Duodenal mucosa (tissue), 2 donors: Measurements from ENCODE around the gene UBE2E2.

ENCODE experiments used
- H3K27ac ChIP-seq: one replicate; pipeline ENCODE4 v1.7.0; 2013; ENCODE audit warnings: low read depth, low read length
- H3K27me3 ChIP-seq, 2 donors: one replicate each; pipeline ENCODE4 v1.7.0; 2013; ENCODE audit warnings: low read length in 2 of 2, control low read depth in 1 of 2; ENCODE audit not compliant: insufficient read depth in 2 of 2, control insufficient read depth in 1 of 2
- H3K36me3 ChIP-seq, 2 donors: one replicate each; pipeline ENCODE4 v1.7.0; 2013; ENCODE audit warnings: low read length in 2 of 2, control low read depth in 1 of 2; ENCODE audit not compliant: insufficient read depth in 2 of 2, control insufficient read depth in 1 of 2
- H3K4me1 ChIP-seq, 2 donors: one replicate each; pipeline ENCODE4 v1.7.0; 2013; ENCODE audit warnings: low read length in 2 of 2, control low read depth in 1 of 2; ENCODE audit not compliant: insufficient read depth in 2 of 2, control insufficient read depth in 1 of 2
- H3K4me3 ChIP-seq, 2 donors: one replicate each; pipeline ENCODE4 v1.7.0; 2013; ENCODE audit warnings: low read length in 2 of 2, low read depth in 1 of 2
- H3K9ac ChIP-seq, 2 donors: one replicate each; pipeline ENCODE4 v1.7.0; 2013; ENCODE audit warnings: low read length in 2 of 2, low read depth in 1 of 2
- H3K9me3 ChIP-seq, 2 donors: one replicate each; pipeline ENCODE4 v1.7.0; 2013; ENCODE audit warnings: low read length in 2 of 2, control low read depth in 1 of 2; ENCODE audit not compliant: control insufficient read depth in 1 of 2

Gene UBE2E2

DNA sequence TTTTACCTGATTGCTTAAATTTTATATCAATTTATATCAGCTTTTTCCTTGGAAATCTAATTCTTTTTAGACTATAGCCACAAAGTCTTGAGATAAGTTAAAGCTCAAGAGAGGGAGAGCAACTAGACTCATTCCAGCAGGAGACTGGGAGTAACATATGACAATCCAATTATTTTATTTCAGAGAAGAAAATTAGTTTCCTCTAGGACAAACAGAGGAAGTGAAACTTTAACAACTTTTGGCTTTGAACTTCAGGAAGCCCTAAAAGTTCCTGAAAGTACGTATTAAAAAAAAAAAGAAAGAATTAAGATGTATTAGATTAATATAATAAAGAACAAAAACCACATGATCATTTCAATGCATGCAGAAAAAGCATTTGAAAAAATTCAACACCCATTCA lies 13.9 kb upstream of the UBE2E2 start:
- Histone ChIP-seq H3K9me3 (no peaks in the 10 kb centered on the region), H3K27ac (no peak overlapping the region), H3K36me3 (no peaks in the 10 kb centered on the region), H3K4me1 (no peaks in the 10 kb centered on the region), H3K4me3 (no peak overlapping the region), H3K9ac (no peak overlapping the region), H3K27me3 (no peaks in the 10 kb centered on the region)

DNA sequence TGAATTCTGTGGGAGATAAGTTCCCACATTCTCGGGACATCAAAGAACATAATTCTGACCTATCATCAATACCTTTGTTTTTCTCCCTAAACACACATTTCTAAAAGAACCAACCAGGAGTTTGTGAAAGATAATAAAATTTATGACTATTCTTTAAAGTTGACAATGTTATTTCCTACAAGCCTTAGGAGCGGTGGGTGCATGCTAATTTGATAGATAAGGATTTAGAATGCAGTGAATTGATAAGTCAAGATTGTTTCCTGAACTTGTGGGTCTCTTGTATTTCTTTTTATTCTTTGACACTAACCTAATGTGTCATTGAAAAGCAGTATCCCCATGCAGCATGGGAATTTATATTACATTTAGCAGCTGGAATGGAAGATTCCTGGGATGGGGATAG lies 10.3 kb upstream of the UBE2E2 start:
- no peak overlapping the region for H3K4me3 ChIP-seq
- no peak overlapping the region for H3K9ac ChIP-seq
- no peaks in the 10 kb centered on the region for H3K4me1 ChIP-seq
- peaks cover 2 to 9% of the 10 kb centered on the region in 2 donors for H3K27me3 ChIP-seq
- H3K27ac ChIP-seq = no peak overlapping the region
- no peaks in the 10 kb centered on the region for H3K36me3 ChIP-seq
- H3K9me3 ChIP-seq = no peaks in the 10 kb centered on the region

DNA sequence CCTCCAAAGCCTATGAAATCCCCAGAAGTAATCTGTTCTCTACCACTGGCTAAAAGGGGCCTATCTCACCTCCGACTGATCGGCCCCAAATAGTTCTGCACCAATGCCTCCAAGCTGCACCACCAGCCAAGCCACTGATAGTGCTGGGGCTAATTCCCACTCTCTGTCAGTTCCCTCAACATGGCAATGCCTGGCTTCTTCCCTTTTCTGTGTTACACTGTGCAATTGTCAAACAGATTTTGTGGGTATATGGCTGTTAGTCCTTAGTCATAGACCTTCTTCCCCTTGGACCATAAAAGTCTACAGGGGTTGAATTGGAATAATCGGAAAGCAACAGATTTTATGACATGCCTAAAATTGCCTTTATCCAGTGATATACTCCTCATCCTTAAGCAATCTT lies 9.3 kb upstream of the UBE2E2 start:
- Histone ChIP-seq H3K27ac (no peak overlapping the region), H3K27me3 (peaks cover 2 to 14% of the 10 kb centered on the region in 2 donors), H3K4me1 (no peaks in the 10 kb centered on the region), H3K9ac (no peak overlapping the region), H3K9me3 (no peaks in the 10 kb centered on the region), H3K4me3 (no peak overlapping the region), H3K36me3 (no peaks in the 10 kb centered on the region)

DNA sequence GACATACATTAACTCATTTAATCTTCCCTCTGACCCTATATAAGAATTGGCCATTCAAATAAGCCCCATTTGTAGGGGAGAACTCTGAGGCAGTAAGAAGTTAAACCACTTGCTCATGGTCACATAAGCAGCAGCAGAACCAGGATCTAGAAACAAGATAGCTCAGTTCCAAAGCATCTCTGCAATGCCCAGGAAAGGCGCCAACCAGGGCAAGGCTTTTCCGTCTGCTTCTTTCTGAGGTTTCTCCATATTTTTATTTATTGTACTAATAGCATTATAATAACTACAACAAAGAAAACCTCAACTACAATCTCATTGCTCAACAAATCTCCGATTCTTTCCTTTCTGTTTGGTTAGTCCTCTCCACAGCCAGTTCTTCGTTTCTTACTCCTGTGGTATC lies 4.3 kb upstream of the UBE2E2 start:
- Histone ChIP-seq H3K4me1 (peaks cover 0 to 10% of the 10 kb centered on the region in 2 donors), H3K27ac (no peak overlapping the region), H3K27me3 (peaks cover 5 to 14% of the 10 kb centered on the region in 2 donors), H3K9me3 (no peaks in the 10 kb centered on the region), H3K9ac (no peak overlapping the region), H3K4me3 (no peak overlapping the region), H3K36me3 (no peaks in the 10 kb centered on the region)

DNA sequence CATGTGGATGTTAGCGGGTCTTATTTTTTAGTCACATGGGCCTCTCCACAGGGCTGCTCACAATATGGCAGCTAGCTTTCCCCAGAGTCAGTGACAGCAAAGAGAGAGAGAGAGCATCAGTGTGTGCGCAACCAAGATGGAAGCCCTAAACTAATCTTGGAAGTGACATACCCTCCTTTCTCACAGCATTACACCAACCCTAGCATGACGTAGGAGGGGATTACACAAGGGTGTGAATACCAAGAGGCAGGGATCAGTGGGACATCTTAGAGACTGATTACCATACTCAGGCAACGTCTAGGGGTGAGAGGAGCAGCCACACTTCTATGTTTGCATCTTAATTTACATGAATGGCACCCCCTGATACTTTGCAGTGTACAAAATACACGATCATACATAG lies 3.5 kb upstream of the UBE2E2 start:
- Histone ChIP-seq H3K27ac (no peak overlapping the region), H3K36me3 (no peaks in the 10 kb centered on the region), H3K27me3 (peaks cover 10 to 14% of the 10 kb centered on the region in 2 donors), H3K9ac (no peak overlapping the region), H3K4me3 (no peak overlapping the region), H3K4me1 (peaks cover 0 to 11% of the 10 kb centered on the region in 2 donors), H3K9me3 (no peaks in the 10 kb centered on the region)

DNA sequence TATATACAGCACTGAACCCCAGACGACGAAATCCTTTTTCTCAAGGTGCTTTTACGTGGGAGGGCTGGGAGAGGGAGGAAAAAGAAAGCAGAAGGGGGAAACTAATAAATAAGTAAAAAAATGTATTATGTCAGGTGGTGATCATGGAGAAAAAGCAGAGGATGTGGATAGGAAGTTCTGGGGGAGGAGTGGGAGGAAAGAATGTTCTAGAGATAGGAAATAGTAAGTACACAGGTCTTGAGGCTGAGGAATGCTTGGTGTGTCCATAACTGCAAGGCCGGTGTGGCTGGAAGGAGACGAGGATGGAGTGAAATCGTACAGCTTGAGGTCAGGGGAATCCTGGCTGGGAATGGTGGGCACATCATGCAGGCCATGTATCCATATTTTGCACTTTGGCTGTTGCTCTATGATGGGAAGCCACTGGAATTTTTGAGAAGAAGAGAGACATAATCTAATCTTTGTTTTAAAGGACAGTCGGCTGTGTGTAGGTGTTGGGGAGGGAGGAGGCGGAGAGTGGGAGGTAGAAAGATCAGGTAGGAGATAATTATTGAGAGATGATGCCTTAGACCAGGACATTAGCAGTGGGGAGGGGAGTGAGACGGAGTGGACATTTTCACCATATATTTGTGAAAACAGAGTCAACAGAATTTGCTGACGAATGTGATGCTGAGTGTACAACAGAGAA lies 1.8 kb upstream of the UBE2E2 start:
- Histone ChIP-seq H3K9ac (no peak overlapping the region), H3K4me3 (no peak overlapping the region), H3K4me1 (peaks cover 0 to 11% of the 10 kb centered on the region in 2 donors), H3K27me3 (peaks cover 4 to 8% of the 10 kb centered on the region in 2 donors), H3K27ac (no peak overlapping the region), H3K36me3 (no peaks in the 10 kb centered on the region), H3K9me3 (no peaks in the 10 kb centered on the region)

DNA sequence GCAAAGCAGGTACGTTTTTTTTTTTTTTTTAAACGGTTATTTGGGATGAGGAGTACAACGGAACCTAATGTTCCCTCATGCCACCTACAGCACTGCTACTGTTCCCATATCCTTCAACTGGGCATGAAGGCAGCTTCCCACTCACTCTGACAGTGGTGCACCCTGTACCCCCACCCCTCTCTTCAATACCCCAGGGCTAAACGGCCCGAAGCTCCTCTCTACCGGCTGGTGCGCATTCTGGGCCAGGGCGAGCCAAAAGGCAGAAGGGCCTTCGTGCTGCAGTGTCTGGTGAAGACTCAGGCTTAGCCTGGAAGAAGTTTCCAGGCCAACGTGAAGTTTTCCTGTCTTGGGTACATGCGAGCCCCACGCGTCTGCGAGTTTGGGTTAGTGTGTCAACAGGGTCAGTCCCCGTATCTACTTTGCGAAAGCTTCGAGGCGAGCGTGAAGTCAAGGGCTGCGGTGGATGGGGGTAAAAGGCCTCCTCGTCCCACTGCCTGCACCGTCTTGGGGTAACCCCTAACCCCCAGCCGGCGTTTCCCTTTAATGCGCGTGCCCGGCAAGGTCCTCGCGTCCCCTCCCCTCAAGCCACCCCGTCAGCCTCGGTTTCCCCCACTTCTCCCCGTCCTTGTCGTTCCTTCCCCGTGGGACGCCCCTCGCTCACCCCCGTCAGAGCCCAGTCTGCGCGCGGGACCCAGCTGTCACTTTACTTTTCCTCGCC lies 765 bp upstream of the UBE2E2 start:
- H3K9me3 ChIP-seq = no peaks in the 10 kb centered on the region
- peak overlapping the region; percentile 83 to 85 for H3K4me3 ChIP-seq
- no peak overlapping the region for H3K27ac ChIP-seq
- H3K4me1 ChIP-seq = peaks cover 0 to 11% of the 10 kb centered on the region in 2 donors
- H3K27me3 ChIP-seq = peaks cover 4 to 8% of the 10 kb centered on the region in 2 donors
- H3K9ac ChIP-seq = peak overlapping the region; percentile 52 to 69
- no peaks in the 10 kb centered on the region for H3K36me3 ChIP-seq

DNA sequence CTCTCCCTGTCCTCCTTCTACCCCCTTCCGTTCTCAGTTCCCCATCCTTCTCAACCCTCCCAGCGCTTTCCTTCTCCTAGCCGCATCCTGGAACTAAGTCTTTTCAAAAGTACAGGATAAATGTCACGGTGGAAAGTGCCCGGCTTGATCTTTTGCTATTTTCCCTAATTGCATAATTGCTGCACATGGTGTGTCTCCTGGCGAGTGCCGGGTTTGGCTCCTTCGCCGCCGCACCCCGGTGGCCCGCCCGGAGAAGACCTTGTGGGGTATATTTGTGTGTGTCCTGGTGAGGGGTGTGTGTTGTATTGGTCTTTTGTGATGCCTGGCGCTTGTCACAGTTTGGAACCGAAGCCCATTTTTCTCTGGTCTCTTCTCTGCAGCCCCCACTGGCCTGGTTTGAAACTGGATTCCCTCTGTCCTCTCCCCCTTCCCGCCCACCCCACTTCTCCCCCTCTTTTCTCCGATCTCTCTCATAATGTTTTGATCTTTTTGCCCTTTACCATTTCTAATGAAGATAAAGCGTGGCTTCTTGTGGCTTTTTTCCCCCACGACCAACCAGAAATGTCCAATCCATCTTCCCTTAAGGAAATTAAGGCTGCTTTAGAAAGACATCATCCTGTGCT lies 692 bp downstream of the UBE2E2 start:
- no peak overlapping the region for H3K27ac ChIP-seq
- peaks cover 0 to 11% of the 10 kb centered on the region in 2 donors for H3K4me1 ChIP-seq

DNA sequence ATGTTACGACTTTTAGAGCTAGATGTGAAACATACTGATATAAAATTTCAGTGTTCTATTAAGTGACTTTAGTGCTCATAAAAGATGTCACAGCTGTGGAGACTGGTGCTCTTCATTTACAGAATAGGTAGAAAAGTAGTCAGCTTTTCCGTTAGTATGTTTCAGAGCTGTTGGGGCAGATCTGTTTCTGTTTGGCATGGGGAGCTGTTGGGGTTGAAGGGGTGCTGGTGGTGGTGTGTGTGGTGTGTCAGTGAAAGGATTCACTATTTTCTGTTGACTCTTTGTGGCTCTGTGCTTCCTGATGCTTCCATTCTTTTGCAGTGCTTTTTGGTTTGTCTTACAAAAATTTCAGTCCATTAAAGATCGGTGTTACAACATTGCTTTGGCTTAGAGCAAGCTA lies 3.2 kb downstream of the UBE2E2 start:
- H3K4me1 ChIP-seq = peaks cover 0 to 15% of the 10 kb centered on the region in 2 donors
- no peaks in the 10 kb centered on the region for H3K9me3 ChIP-seq
- no peak overlapping the region for H3K4me3 ChIP-seq
- H3K27ac ChIP-seq = no peak overlapping the region
- peaks cover 0 to 6% of the 10 kb centered on the region in 2 donors for H3K27me3 ChIP-seq
- H3K9ac ChIP-seq = no peak overlapping the region
- H3K36me3 ChIP-seq = no peaks in the 10 kb centered on the region

More for the DNA sequence above, 692 bp downstream of the UBE2E2 start:
- peak overlapping the region; percentile 67 to 86 for H3K9ac ChIP-seq
- peak overlapping the region; percentile 79 to 85 for H3K4me3 ChIP-seq
- peaks cover 0 to 8% of the 10 kb centered on the region in 2 donors for H3K27me3 ChIP-seq
- H3K36me3 ChIP-seq = no peaks in the 10 kb centered on the region
- no peaks in the 10 kb centered on the region for H3K9me3 ChIP-seq

DNA sequence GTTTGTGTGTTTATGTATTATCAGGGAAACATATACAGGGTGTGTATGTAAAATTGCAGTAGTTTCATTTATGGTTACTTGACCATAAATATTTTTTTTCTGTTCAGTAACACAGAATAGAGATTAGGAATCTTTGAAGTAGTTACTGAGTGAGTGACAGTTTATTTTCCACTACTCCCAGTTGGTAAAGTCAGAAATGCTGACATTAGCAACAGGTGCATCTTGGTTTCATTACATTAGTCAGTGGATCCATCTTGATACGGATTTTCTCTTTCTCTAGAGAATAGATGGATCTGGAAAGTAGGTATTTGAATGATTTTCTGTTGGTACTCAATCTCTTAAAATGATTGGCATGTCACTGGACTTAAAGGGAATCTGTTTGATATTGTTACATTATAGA lies 6.0 kb downstream of the UBE2E2 start:
- Histone ChIP-seq H3K27ac (no peak overlapping the region), H3K4me1 (peaks cover 0 to 4% of the 10 kb centered on the region in 2 donors), H3K36me3 (no peaks in the 10 kb centered on the region), H3K27me3 (peaks cover 0 to 5% of the 10 kb centered on the region in 2 donors), H3K9ac (no peak overlapping the region), H3K9me3 (no peaks in the 10 kb centered on the region), H3K4me3 (no peak overlapping the region)
